ENCODE measurements around the gene SPIB. TPM values are rescaled to one million over a fixed set of nuclear protein-coding genes. Genes with fewer than 3 reads are reported as not detected.

Gene SPIB
- total RNA-seq, 1 experiment from 2014 or later: 1.3 TPM

GRCh38 chr19:50401605-50402450 is 16.9 kb upstream of the SPIB start:
- BruUV-seq (replicated peaks): no TSS peak
- no peak overlapping the region for H3K27ac Mint-ChIP-seq (ENCODE audit: unreplicated experiment)
- TF ChIP-seq, protein P1, sequence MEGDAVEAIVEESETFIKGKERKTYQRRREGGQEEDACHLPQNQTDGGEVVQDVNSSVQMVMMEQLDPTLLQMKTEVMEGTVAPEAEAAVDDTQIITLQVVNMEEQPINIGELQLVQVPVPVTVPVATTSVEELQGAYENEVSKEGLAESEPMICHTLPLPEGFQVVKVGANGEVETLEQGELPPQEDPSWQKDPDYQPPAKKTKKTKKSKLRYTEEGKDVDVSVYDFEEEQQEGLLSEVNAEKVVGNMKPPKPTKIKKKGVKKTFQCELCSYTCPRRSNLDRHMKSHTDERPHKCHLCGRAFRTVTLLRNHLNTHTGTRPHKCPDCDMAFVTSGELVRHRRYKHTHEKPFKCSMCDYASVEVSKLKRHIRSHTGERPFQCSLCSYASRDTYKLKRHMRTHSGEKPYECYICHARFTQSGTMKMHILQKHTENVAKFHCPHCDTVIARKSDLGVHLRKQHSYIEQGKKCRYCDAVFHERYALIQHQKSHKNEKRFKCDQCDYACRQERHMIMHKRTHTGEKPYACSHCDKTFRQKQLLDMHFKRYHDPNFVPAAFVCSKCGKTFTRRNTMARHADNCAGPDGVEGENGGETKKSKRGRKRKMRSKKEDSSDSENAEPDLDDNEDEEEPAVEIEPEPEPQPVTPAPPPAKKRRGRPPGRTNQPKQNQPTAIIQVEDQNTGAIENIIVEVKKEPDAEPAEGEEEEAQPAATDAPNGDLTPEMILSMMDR (IDR thresholded peaks at IDR 0.05; ENCODE audit: unreplicated experiment): no peak
- DNase-seq: no peak
- H3K36me3 Mint-ChIP-seq (ENCODE audit: insufficient read depth, unreplicated experiment): peaks cover 31% of the 10 kb centered on the region
- no peaks in the 10 kb centered on the region for H3K4me1 Mint-ChIP-seq (ENCODE audit: low read depth, unreplicated experiment)
- intact Hi-C loops (cut with micrococcal nuclease; ENCODE audit: unreplicated experiment): no loop called here
- CTCF ChIA-PET: interaction anchor here (0.6 kb wide), 1 partner anchor 507 kb away, joined by 6 read pairs; no protein-coding TSS in a partner anchor
- H3K4me3 Mint-ChIP-seq (ENCODE audit: low read depth, unreplicated experiment): no peak overlapping the region
- no peaks in the 10 kb centered on the region for H3K27me3 Mint-ChIP-seq (ENCODE audit: unreplicated experiment)
- H3K9me3 Mint-ChIP-seq (ENCODE audit: low read depth, unreplicated experiment): no peaks in the 10 kb centered on the region

DNA sequence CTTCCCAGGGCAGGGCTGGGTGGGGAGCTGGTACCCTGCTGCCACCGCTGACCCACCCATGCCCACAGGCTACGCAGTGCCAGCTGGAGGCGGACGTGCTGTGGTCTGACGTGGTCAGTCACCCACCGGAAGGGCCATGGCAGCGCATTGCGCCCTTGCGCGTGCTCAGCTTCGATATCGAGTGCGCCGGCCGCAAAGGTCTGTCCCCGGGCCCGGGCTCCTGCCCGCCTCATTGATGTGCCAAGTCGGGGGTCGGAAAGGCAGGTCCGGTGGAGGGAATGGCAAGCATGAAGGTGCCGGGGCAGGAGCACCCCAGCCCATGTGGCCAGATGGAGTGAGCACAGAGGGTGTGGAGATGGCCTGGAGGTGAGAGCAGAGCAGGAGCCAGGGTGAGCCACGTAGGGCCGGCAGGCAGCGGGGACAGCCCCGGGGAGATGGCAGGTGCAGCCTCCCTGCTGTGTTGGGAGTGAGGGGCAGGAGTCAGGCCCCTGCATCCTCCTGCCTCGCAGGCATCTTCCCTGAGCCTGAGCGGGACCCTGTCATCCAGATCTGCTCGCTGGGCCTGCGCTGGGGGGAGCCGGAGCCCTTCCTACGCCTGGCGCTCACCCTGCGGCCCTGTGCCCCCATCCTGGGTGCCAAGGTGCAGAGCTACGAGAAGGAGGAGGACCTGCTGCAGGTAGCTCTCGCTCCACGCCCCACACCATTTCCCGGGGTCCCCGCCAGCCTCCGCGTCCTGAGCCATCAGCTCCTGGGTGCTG is 16.0 kb upstream of the SPIB start:
- no peaks in the 10 kb centered on the region for H3K27me3 Mint-ChIP-seq (ENCODE audit: unreplicated experiment)
- no peaks in the 10 kb centered on the region for H3K4me1 Mint-ChIP-seq (ENCODE audit: low read depth, unreplicated experiment)
- no peak overlapping the region for H3K27ac Mint-ChIP-seq (ENCODE audit: unreplicated experiment)
- H3K36me3 Mint-ChIP-seq (ENCODE audit: insufficient read depth, unreplicated experiment): peaks cover 31% of the 10 kb centered on the region
- no TSS peak for BruUV-seq (replicated peaks)
- no peak overlapping the region for H3K4me3 Mint-ChIP-seq (ENCODE audit: low read depth, unreplicated experiment)
- intact Hi-C loops (cut with micrococcal nuclease; ENCODE audit: unreplicated experiment): no loop called here
- DNase-seq: no peak
- TF ChIP-seq, protein P1 (IDR thresholded peaks at IDR 0.05; ENCODE audit: unreplicated experiment): no peak
- no peaks in the 10 kb centered on the region for H3K9me3 Mint-ChIP-seq (ENCODE audit: low read depth, unreplicated experiment)
- CTCF ChIA-PET: no interaction called here

DNA sequence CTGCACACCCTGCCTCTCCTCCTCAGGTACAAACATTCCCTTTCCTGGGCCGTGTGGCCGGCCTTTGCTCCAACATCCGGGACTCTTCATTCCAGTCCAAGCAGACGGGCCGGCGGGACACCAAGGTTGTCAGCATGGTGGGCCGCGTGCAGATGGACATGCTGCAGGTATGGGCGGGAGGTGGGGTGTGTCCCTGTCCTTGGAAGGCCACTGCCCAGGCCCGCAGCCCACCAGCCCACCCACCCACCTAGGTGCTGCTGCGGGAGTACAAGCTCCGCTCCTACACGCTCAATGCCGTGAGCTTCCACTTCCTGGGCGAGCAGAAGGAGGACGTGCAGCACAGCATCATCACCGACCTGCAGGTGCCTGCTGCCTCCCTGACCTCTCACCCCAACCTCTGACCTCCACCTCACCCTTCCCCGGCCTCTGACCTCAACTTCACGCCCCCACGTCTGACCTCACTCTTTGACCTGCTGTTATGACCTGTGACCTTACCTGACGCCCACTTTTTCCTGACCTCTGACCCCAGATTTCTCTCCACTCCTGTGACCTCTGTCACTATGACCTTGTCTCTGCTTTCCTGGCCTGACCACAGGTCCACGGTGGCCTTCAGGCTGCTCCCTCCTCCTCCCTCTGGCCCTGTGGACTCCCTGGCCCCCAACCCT is 12.4 kb upstream of the SPIB start:
- Mint-ChIP-seq H3K27me3 (ENCODE audit: unreplicated experiment) (no peaks in the 10 kb centered on the region), H3K4me3 (ENCODE audit: low read depth, unreplicated experiment) (no peak overlapping the region), H3K9me3 (ENCODE audit: low read depth, unreplicated experiment) (no peaks in the 10 kb centered on the region), H3K27ac (ENCODE audit: unreplicated experiment) (no peak overlapping the region), H3K36me3 (ENCODE audit: insufficient read depth, unreplicated experiment) (peaks cover 24% of the 10 kb centered on the region), H3K4me1 (ENCODE audit: low read depth, unreplicated experiment) (no peaks in the 10 kb centered on the region)
- TF ChIP-seq, protein P1 (IDR thresholded peaks at IDR 0.05; ENCODE audit: unreplicated experiment): no peak
- no peak for DNase-seq
- intact Hi-C loops (cut with micrococcal nuclease; ENCODE audit: unreplicated experiment): no loop called here
- no TSS peak for BruUV-seq (replicated peaks)
- CTCF ChIA-PET: no interaction called here

GRCh38 chr19:50406829-50407228 is 11.9 kb upstream of the SPIB start:
- intact Hi-C loops (cut with micrococcal nuclease; ENCODE audit: unreplicated experiment): no loop called here
- H3K36me3 Mint-ChIP-seq (ENCODE audit: insufficient read depth, unreplicated experiment): peaks cover 24% of the 10 kb centered on the region
- DNase-seq: no peak
- H3K27ac Mint-ChIP-seq (ENCODE audit: unreplicated experiment): no peak overlapping the region
- CTCF ChIA-PET: no interaction called here
- no peak overlapping the region for H3K4me3 Mint-ChIP-seq (ENCODE audit: low read depth, unreplicated experiment)
- no peaks in the 10 kb centered on the region for H3K9me3 Mint-ChIP-seq (ENCODE audit: low read depth, unreplicated experiment)
- no peaks in the 10 kb centered on the region for H3K4me1 Mint-ChIP-seq (ENCODE audit: low read depth, unreplicated experiment)
- TF ChIP-seq, protein P1 (IDR thresholded peaks at IDR 0.05; ENCODE audit: unreplicated experiment): no peak
- no peaks in the 10 kb centered on the region for H3K27me3 Mint-ChIP-seq (ENCODE audit: unreplicated experiment)
- no TSS peak for BruUV-seq (replicated peaks)

All from Calu3 (cell line).